ENCODE results near the gene SEC24D.

DNA sequence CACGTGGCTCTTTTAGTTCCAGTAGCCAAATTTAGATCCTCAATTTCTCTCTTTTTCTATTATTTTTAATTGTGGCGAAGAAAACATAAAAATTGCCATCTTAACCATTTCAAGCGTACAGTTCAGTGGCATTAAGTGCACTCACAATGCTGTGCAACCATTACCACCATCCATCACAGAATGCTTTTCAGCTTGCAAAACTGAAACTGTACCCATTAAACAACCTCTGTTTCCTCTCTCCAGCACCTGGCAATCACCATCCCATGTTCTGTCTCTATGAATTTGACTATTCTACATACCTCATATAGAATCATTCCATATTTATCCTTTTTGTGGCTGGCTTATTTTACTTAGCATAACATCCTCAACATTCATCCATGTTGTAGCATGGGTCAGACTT is 75.8 kb downstream of the SEC24D start:
- TF ChIP-seq, protein P1, sequence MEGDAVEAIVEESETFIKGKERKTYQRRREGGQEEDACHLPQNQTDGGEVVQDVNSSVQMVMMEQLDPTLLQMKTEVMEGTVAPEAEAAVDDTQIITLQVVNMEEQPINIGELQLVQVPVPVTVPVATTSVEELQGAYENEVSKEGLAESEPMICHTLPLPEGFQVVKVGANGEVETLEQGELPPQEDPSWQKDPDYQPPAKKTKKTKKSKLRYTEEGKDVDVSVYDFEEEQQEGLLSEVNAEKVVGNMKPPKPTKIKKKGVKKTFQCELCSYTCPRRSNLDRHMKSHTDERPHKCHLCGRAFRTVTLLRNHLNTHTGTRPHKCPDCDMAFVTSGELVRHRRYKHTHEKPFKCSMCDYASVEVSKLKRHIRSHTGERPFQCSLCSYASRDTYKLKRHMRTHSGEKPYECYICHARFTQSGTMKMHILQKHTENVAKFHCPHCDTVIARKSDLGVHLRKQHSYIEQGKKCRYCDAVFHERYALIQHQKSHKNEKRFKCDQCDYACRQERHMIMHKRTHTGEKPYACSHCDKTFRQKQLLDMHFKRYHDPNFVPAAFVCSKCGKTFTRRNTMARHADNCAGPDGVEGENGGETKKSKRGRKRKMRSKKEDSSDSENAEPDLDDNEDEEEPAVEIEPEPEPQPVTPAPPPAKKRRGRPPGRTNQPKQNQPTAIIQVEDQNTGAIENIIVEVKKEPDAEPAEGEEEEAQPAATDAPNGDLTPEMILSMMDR (IDR thresholded peaks at IDR 0.05), result no peak
- TF ChIP-seq POLR2A (IDR thresholded peaks at IDR 0.05), result no peak
- TF ChIP-seq POLR2AphosphoS5 (IDR thresholded peaks at IDR 0.05), result no peak

Data from breast epithelium (tissue), 3 donors.